Hepatocyte (in vitro differentiated cells): ENCODE results near the gene THUMPD3. TPM values are rescaled to one million over a fixed set of nuclear protein-coding genes. Genes with fewer than 3 reads are reported as not detected.

Experiments
- DNase-seq: peaks from one replicate; pipeline ENCODE4 v3.0.0-alpha.2; 2016; ENCODE audit warnings: low spot score
- H2AFZ ChIP-seq: fragments of 200-600 bp; sonication (generic); 2 replicates; pipeline ENCODE4 v1.6.0; 2016; ENCODE audit warnings: antibody characterized with exemption, mild to moderate bottlenecking
- H3K27ac ChIP-seq: fragments of 200-600 bp; sonication (generic); 2 replicates; pipeline ENCODE4 v1.5.1; 2016; ENCODE audit warnings: mild to moderate bottlenecking
- H3K27me3 ChIP-seq: fragments of 200-600 bp; sonication (generic); 2 replicates; pipeline ENCODE4 v1.6.1; 2016
- H3K36me3 ChIP-seq: fragments of 200-600 bp; sonication (generic); replicated peaks from 2 replicates; pipeline ENCODE4 v1.5.1; 2016; ENCODE audit warnings: low read depth; ENCODE audit not compliant: insufficient read depth
- H3K4me1 ChIP-seq: fragments of 200-600 bp; sonication (generic); 2 replicates; pipeline ENCODE4 v1.5.1; 2016; ENCODE audit warnings: mild to moderate bottlenecking, moderate library complexity; ENCODE audit not compliant: insufficient read depth
- H3K4me2 ChIP-seq: fragments of 200-600 bp; sonication (generic); 2 replicates; pipeline ENCODE4 v1.6.0; 2016
- H3K4me3 ChIP-seq: fragments of 200-600 bp; sonication (generic); 2 replicates; pipeline ENCODE4 v1.5.1; 2016; ENCODE audit warnings: mild to moderate bottlenecking
- H3K79me2 ChIP-seq: fragments of 200-600 bp; sonication (generic); 2 replicates; pipeline ENCODE4 v1.6.0; 2017; ENCODE audit warnings: mild to moderate bottlenecking
- H3K9me2 ChIP-seq: fragments of 200-600 bp; sonication (generic); replicated peaks from 2 replicates; pipeline ENCODE4 v1.6.0; 2017; ENCODE audit warnings: mild to moderate bottlenecking; ENCODE audit not compliant: insufficient read depth
- H3K9me3 ChIP-seq: fragments of 200-600 bp; sonication (generic); 2 replicates; pipeline ENCODE4 v1.5.1; 2016; ENCODE audit warnings: low read depth, mild to moderate bottlenecking
- H4K20me1 ChIP-seq: fragments of 200-600 bp; sonication (generic); 2 replicates; pipeline ENCODE4 v1.6.0; 2016; ENCODE audit warnings: mild to moderate bottlenecking; ENCODE audit not compliant: insufficient read depth, poor library complexity, severe bottlenecking
- CTCF ChIP-seq: fragments of 200-600 bp; sonication (generic); IDR thresholded peaks from 2 replicates; pipeline ENCODE4 v1.5.1; 2016; ENCODE audit warnings: antibody characterized with exemption, mild to moderate bottlenecking; ENCODE audit not compliant: poor library complexity
- EZH2 ChIP-seq: fragments of 200-600 bp; sonication (generic); IDR thresholded peaks from 2 replicates; pipeline ENCODE4 v1.6.1; 2016; ENCODE audit warnings: antibody characterized with exemption, mild to moderate bottlenecking, borderline replicate concordance
- EZH2phosphoT487 ChIP-seq: fragments of 200-600 bp; sonication (generic); IDR thresholded peaks from one replicate; pipeline ENCODE4 v1.6.1; 2018; ENCODE audit warnings: antibody characterized with exemption, mild to moderate bottlenecking, low read depth, moderate library complexity; ENCODE audit not compliant: unreplicated experiment, severe bottlenecking
- WGBS: methylation state at CpG from one replicate; pipeline ENCODE4 v1.1.6; 2016; ENCODE audit warnings: low lambda C conversion rate; ENCODE audit errors: missing lambda C conversion rate; 5-methylcytosine and 5-hydroxymethylcytosine counted together
- polyA plus RNA-seq: library from polyadenylated mRNA; unstranded; fragments of >200 nt; fragmentation: Nextera tagmentation; extraction: Ambion mirVana; gene quantifications from 2 replicates; pipeline ENCODE4 v1.2.1, GENCODE V29; 2016
- total RNA-seq: library from RNA; depleted of rRNA; stranded (reverse); fragments of >200 nt; gene quantifications from 2 replicates; pipeline ENCODE4 v1.2.3, GENCODE V29; 2014

Gene THUMPD3, protein sequence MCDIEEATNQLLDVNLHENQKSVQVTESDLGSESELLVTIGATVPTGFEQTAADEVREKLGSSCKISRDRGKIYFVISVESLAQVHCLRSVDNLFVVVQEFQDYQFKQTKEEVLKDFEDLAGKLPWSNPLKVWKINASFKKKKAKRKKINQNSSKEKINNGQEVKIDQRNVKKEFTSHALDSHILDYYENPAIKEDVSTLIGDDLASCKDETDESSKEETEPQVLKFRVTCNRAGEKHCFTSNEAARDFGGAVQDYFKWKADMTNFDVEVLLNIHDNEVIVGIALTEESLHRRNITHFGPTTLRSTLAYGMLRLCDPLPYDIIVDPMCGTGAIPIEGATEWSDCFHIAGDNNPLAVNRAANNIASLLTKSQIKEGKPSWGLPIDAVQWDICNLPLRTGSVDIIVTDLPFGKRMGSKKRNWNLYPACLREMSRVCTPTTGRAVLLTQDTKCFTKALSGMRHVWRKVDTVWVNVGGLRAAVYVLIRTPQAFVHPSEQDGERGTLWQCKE
- total RNA-seq = 20.7 and 22.7 TPM in 2 replicates
- 16.3 and 17.3 TPM in 2 replicates for polyA plus RNA-seq

GRCh38 chr3:9362731-9363530, at the start of gene THUMPD3:
Gene THUMPD3 (plus strand): TSS chr3:9363054. CDS start chr3:9365069, 2,015 bp downstream.
- 34% methylated on average over 46 of the region's 46 CpGs for WGBS
- no peaks in the 10 kb centered on the region for H3K27me3 ChIP-seq
- H3K27ac ChIP-seq = peak within 1 kb of the TSS; percentile 97
- no peaks in the 10 kb centered on the region for H3K9me2 ChIP-seq
- H3K4me1 ChIP-seq = peaks cover 12% of the 10 kb centered on the region
- H3K4me3 ChIP-seq = peak within 1 kb of the TSS; percentile 46
- TF ChIP-seq EZH2phosphoT487 (no peak), CTCF (no peak), EZH2 (no peak)
- no peaks in the 10 kb centered on the region for H3K36me3 ChIP-seq
- H3K4me2 ChIP-seq = peak within 1 kb of the TSS; percentile 79
- peak; percentile 91 for DNase-seq
- H4K20me1 ChIP-seq = no peaks in the 10 kb centered on the region
- peak within 1 kb of the TSS; percentile 69 for H2AFZ ChIP-seq
- H3K9me3 ChIP-seq = no peaks in the 10 kb centered on the region
- peaks cover 9% of the 10 kb centered on the region for H3K79me2 ChIP-seq

DNA sequence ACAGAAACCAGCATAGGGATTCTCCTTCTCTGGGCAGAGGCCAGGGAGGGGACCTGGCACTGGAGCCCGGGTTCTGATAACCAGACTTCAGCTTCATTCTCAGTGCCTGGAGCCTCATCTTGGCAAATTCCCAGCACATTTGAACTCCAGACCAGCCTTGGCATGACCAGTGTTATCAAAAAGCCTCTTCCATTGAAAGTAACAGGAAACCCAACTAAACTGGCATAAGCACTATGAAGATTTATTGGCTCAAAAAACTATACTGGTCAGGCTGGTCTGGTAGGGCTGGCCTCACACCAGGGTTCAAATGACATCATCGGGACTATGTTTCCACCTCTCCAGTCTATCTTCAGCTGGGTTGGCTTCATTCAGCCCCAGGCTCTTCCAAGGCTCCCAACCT, 48.1 kb upstream of the THUMPD3 start:
- no peak for DNase-seq
- Histone ChIP-seq H3K4me2 (no peak overlapping the region), H3K27me3 (no peaks in the 10 kb centered on the region), H3K4me3 (no peak overlapping the region), H3K27ac (no peak overlapping the region), H4K20me1 (no peaks in the 10 kb centered on the region), H3K9me2 (no peaks in the 10 kb centered on the region), H3K36me3 (no peaks in the 10 kb centered on the region), H2AFZ (no peak overlapping the region), H3K79me2 (no peaks in the 10 kb centered on the region), H3K9me3 (no peaks in the 10 kb centered on the region), H3K4me1 (peaks cover 4% of the 10 kb centered on the region)
- TF ChIP-seq CTCF (no peak), EZH2phosphoT487 (no peak), EZH2 (no peak)
- 81% methylated on average over 2 of the region's 2 CpGs for WGBS

DNA sequence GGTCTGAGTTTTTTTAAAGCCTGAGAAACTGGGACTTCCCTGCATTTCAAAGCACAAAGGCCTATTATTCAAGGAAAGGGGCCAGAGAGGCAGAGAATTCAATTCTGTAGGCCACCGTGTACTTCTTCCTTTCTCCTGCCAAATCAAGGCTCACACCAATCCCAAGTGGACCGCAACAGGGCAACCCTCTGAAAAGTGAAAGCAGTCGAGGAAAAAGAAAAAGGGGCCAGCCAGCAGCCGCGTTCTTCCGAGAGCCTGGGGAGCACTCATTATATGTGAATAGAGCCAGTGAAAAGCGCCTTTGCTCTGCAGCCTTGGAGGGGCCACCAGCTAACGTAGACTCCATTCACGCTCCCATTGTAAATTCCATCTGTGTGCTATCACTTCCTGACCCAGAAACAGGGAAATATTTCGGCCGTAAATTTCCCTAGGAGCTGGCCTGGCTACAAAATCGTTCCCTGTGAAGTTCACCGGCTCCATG, 45.9 kb upstream of the THUMPD3 start:
- Histone ChIP-seq H3K4me2 (peak overlapping the region; percentile 49), H3K36me3 (no peaks in the 10 kb centered on the region), H3K4me3 (no peak overlapping the region), H3K27me3 (no peaks in the 10 kb centered on the region), H3K79me2 (no peaks in the 10 kb centered on the region), H3K9me3 (no peaks in the 10 kb centered on the region), H2AFZ (peak overlapping the region; percentile 44), H3K27ac (peak overlapping the region; percentile 69), H4K20me1 (no peaks in the 10 kb centered on the region), H3K4me1 (peaks cover 4% of the 10 kb centered on the region), H3K9me2 (no peaks in the 10 kb centered on the region)
- 38% methylated on average over 13 of the region's 13 CpGs for WGBS
- TF ChIP-seq EZH2 = no peak
- no peak for TF ChIP-seq EZH2phosphoT487
- TF ChIP-seq CTCF = no peak
- peak; percentile 34 for DNase-seq
